Endothelial cell of umbilical vein (primary cell): ENCODE data around the gene SAV1.
A peak's percentile ranks its signal among the peaks of the same experiment; 100 is the strongest.

Experiments
- EZH2 ChIP-seq: IDR thresholded peaks from 2 replicates; pipeline ENCODE4 v1.6.1; 2012; ENCODE audit warnings: borderline replicate concordance, low read depth, mild to moderate bottlenecking, moderate library complexity, low read length, inconsistent platforms; ENCODE audit not compliant: severe bottlenecking
- FOS ChIP-seq: IDR thresholded peaks from 2 replicates; pipeline ENCODE4 v1.6.1; 2011; ENCODE audit warnings: mild to moderate bottlenecking, low read length, moderate library complexity, borderline replicate concordance; ENCODE audit not compliant: insufficient read depth
- GATA2 ChIP-seq: IDR thresholded peaks from 2 replicates; pipeline ENCODE4 v1.7.0; 2011; ENCODE audit warnings: low read depth, mild to moderate bottlenecking, moderate library complexity, mixed read lengths, low read length; ENCODE audit not compliant: insufficient read length, insufficient read depth
- MAX ChIP-seq: IDR thresholded peaks from 2 replicates; pipeline ENCODE4 v1.6.1; 2011; ENCODE audit not compliant: insufficient read depth, insufficient read length
- MYC ChIP-seq: IDR thresholded peaks from one replicate; pipeline ENCODE4 v1.6.1; 2011; ENCODE audit warnings: mild to moderate bottlenecking, low read depth, low read length
- POLR2A ChIP-seq: IDR thresholded peaks from 2 replicates; pipeline ENCODE4 v1.6.1; 2012; ENCODE audit warnings: low read depth, mild to moderate bottlenecking, control low read depth, low read length
- POLR2AphosphoS5 ChIP-seq: IDR thresholded peaks from 2 replicates; pipeline ENCODE4 v1.6.1; 2012; ENCODE audit warnings: low read depth, mild to moderate bottlenecking, control low read depth, low read length, moderate library complexity; ENCODE audit not compliant: insufficient read depth
- TF ChIP-seq, protein P1 (sequence below), 2 donors: IDR thresholded peaks; 1 replicate in 1 of 2; 2 replicates in 1 of 2; pipeline ENCODE4 v1.5.1; 2011; ENCODE audit warnings: low read length in 2 of 2, mild to moderate bottlenecking in 2 of 2, moderate library complexity in 2 of 2, control low read depth in 1 of 2, inconsistent platforms in 1 of 2, low read depth in 1 of 2; ENCODE audit not compliant: insufficient read depth in 1 of 2; ENCODE audit errors: extremely low read depth in 1 of 2

GRCh38 chr14:50619569-50620141 lies 48.5 kb downstream of the SAV1 start:
- TF ChIP-seq, protein P1, sequence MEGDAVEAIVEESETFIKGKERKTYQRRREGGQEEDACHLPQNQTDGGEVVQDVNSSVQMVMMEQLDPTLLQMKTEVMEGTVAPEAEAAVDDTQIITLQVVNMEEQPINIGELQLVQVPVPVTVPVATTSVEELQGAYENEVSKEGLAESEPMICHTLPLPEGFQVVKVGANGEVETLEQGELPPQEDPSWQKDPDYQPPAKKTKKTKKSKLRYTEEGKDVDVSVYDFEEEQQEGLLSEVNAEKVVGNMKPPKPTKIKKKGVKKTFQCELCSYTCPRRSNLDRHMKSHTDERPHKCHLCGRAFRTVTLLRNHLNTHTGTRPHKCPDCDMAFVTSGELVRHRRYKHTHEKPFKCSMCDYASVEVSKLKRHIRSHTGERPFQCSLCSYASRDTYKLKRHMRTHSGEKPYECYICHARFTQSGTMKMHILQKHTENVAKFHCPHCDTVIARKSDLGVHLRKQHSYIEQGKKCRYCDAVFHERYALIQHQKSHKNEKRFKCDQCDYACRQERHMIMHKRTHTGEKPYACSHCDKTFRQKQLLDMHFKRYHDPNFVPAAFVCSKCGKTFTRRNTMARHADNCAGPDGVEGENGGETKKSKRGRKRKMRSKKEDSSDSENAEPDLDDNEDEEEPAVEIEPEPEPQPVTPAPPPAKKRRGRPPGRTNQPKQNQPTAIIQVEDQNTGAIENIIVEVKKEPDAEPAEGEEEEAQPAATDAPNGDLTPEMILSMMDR (IDR thresholded peaks at IDR 0.05; ENCODE audit: extremely low read depth in 1 of 2, insufficient read depth in 1 of 2, low read depth in 1 of 2, low read length in 2 of 2) = peak; percentile 37 to 42
- no peak for TF ChIP-seq POLR2A
- TF ChIP-seq FOS = no peak
- no peak for TF ChIP-seq POLR2AphosphoS5
- TF ChIP-seq MAX = no peak
- TF ChIP-seq MYC = no peak
- TF ChIP-seq GATA2 = no peak
- TF ChIP-seq EZH2 = no peak
